Neural progenitor cell (in vitro differentiated cells): Measurements from ENCODE around the gene CHM.

Experiments
- EZH2 ChIP-seq: fragments of 200-600 bp; sonication (generic); IDR thresholded peaks from 2 replicates; pipeline ENCODE4 v1.6.1; 2017; ENCODE audit warnings: antibody characterized with exemption, mild to moderate bottlenecking, moderate library complexity
- EZH2phosphoT487 ChIP-seq: fragments of 200-600 bp; sonication (generic); IDR thresholded peaks from 2 replicates; pipeline ENCODE4 v1.6.1; 2017; ENCODE audit warnings: antibody characterized with exemption
- TF ChIP-seq, protein P1 (sequence below): fragments of 200-600 bp; sonication (generic); IDR thresholded peaks from 2 replicates; pipeline ENCODE4 v1.5.1; 2017; ENCODE audit warnings: antibody characterized with exemption, mild to moderate bottlenecking

DNA sequence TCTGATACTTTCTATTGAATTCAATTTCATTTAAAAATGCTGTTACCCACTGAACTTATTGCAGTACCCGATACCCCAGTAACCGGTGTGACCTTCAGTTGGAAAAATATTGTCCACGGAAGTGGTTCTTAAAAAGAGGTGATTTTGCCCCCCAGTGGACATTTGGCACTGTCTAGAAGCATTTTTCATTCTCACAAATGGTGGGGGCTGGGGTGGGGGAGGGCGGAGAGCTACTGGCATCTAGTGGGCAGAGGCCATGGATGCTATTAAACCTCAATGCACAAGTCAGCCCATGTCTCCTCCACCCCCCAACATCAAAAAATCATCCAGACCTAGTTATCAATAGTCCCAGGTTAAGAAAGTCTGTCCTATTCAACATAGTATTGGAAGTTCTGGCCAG lies 19.6 kb upstream of the CHM start:
- TF ChIP-seq, protein P1, sequence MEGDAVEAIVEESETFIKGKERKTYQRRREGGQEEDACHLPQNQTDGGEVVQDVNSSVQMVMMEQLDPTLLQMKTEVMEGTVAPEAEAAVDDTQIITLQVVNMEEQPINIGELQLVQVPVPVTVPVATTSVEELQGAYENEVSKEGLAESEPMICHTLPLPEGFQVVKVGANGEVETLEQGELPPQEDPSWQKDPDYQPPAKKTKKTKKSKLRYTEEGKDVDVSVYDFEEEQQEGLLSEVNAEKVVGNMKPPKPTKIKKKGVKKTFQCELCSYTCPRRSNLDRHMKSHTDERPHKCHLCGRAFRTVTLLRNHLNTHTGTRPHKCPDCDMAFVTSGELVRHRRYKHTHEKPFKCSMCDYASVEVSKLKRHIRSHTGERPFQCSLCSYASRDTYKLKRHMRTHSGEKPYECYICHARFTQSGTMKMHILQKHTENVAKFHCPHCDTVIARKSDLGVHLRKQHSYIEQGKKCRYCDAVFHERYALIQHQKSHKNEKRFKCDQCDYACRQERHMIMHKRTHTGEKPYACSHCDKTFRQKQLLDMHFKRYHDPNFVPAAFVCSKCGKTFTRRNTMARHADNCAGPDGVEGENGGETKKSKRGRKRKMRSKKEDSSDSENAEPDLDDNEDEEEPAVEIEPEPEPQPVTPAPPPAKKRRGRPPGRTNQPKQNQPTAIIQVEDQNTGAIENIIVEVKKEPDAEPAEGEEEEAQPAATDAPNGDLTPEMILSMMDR, result no peak
- TF ChIP-seq EZH2phosphoT487 (no peak), EZH2 (no peak)
